NT2/D1 (cell line): Measurements from ENCODE around the gene POT1.

Source experiments
- DNase-seq: peaks from one replicate; pipeline ENCODE4 v3.0.0-alpha.2; 2011; ENCODE audit warnings: low read depth, low spot score
- H3K27me3 ChIP-seq: 2 replicates; pipeline ENCODE4 v1.6.0; 2011; ENCODE audit warnings: mild to moderate bottlenecking; ENCODE audit not compliant: insufficient read length, insufficient read depth
- H3K36me3 ChIP-seq: 2 replicates; pipeline ENCODE4 v1.6.1; 2011; ENCODE audit warnings: mild to moderate bottlenecking, low read length, mixed read lengths; ENCODE audit not compliant: insufficient read depth, insufficient read length
- H3K4me1 ChIP-seq: 2 replicates; pipeline ENCODE4 v1.5.1; 2011; ENCODE audit not compliant: insufficient read depth, insufficient read length
- H3K4me3 ChIP-seq: 2 replicates; pipeline ENCODE4 v1.5.1; 2011; ENCODE audit warnings: low read depth; ENCODE audit not compliant: insufficient read length
- H3K9ac ChIP-seq: 2 replicates; pipeline ENCODE4 v1.6.0; 2011; ENCODE audit warnings: low read depth; ENCODE audit not compliant: insufficient read length
- H3K9me3 ChIP-seq: 2 replicates; pipeline ENCODE4 v1.5.1; 2011; ENCODE audit warnings: mild to moderate bottlenecking, low read length; ENCODE audit not compliant: insufficient read depth
- SUZ12 ChIP-seq: IDR thresholded peaks from 2 replicates; pipeline ENCODE4 v1.6.1; 2011; ENCODE audit not compliant: insufficient read length, insufficient read depth; ENCODE audit errors: extremely low read depth
- YY1 ChIP-seq: IDR thresholded peaks from 2 replicates; pipeline ENCODE4 v1.6.1; 2011; ENCODE audit not compliant: insufficient read length, insufficient read depth
- ZNF274 ChIP-seq: IDR thresholded peaks from 2 replicates; pipeline ENCODE4 v1.6.1; 2011; ENCODE audit warnings: mild to moderate bottlenecking, low read depth, low read length

The POT1 gene

DNA sequence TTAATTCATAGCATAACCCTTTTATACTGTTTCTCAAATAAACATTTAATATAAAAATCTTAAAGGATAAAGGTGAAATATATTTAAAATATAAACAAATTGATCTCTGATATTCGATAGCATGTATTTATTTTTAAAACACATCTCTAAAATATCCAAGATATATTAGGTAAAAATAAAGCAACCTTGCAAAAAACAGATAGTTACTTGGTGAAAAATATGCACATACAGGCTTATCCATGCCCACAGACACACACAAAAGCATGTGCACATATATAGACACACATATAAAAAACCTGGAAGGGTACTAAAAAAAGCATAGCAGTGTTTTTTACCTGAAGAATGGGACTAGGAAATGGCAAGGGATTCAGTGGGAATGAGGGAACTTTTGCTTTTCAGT is 19.8 kb downstream of the POT1 start:
- DNase-seq: no peak
- H3K4me1 ChIP-seq: no peaks in the 10 kb centered on the region
- peaks cover 3% of the 10 kb centered on the region for H3K36me3 ChIP-seq
- no peak overlapping the region for H3K9ac ChIP-seq
- H3K4me3 ChIP-seq: no peak overlapping the region
- no peak for TF ChIP-seq SUZ12
- no peak for TF ChIP-seq ZNF274
- TF ChIP-seq YY1: no peak
- no peaks in the 10 kb centered on the region for H3K27me3 ChIP-seq
- H3K9me3 ChIP-seq: no peaks in the 10 kb centered on the region

DNA sequence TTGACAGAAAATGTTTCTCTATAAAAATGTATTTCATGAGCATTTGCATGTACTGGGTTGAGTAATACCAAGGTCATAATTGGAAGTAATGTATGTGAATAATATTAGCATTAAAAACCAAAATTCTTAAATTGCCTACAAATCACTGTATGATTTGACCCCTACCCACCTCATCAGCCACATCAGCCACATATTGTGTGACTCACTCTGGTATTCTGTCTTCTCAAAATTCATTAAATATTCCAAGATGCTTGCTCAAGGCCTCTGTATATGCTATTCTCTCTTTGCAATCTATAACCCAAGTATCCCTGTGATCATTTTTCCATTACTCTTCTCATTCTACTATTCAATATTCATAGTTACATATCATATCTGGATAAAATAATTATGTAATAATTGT is 21.4 kb downstream of the POT1 start:
- DNase-seq: no peak
- no peak overlapping the region for H3K4me3 ChIP-seq
- no peaks in the 10 kb centered on the region for H3K36me3 ChIP-seq
- no peaks in the 10 kb centered on the region for H3K27me3 ChIP-seq
- H3K4me1 ChIP-seq: no peaks in the 10 kb centered on the region
- no peaks in the 10 kb centered on the region for H3K9me3 ChIP-seq
- no peak for TF ChIP-seq SUZ12
- TF ChIP-seq YY1: no peak
- no peak for TF ChIP-seq ZNF274
- H3K9ac ChIP-seq: no peak overlapping the region

DNA sequence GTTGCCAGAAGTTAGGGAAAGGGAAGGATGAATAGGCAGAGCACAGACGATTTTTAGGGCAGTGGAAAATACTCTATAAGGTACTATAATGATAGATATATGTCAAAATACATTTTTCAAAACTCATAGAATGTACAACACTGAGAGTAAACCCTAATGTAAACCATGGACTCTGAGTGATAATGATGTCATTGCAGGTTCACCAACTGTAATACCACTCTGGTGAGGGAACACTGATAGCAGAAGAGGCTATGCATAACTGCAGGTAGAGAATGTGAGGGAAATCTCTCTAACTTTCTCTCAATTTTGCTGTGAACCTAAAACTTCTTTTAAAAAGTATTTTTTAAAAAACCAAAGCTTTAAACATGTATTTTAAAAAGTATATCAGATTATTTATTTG is 22.1 kb downstream of the POT1 start:
- H3K27me3 ChIP-seq: no peaks in the 10 kb centered on the region
- no peak overlapping the region for H3K9ac ChIP-seq
- H3K36me3 ChIP-seq: no peaks in the 10 kb centered on the region
- no peaks in the 10 kb centered on the region for H3K4me1 ChIP-seq
- no peak overlapping the region for H3K4me3 ChIP-seq
- TF ChIP-seq SUZ12: no peak
- no peak for TF ChIP-seq ZNF274
- no peak for TF ChIP-seq YY1
- no peak for DNase-seq
- H3K9me3 ChIP-seq: no peaks in the 10 kb centered on the region

DNA sequence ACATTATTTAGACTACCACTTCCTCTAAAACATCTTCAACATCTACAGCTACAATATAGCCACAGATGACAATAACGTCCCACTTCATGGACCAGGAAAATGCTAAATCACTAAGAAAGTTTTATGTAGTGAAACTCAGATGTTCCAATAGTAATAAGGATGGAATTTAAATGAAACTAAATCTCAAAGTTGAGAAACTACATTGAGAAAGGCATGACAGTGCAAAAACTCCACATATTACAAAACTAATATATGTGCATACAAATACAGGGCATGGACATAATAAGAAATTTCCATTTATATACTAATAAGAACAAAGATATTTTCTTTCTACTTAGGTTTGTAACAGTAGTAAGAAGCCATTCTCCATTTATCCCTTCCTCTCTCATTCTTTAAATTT is 31.1 kb downstream of the POT1 start:
- Histone ChIP-seq H3K9me3 (0 out of 2 replicates have a peak, but pooled peaks cover 8% of the 10 kb centered on the region), H3K36me3 (no peaks in the 10 kb centered on the region), H3K4me1 (no peaks in the 10 kb centered on the region), H3K27me3 (no peaks in the 10 kb centered on the region), H3K9ac (no peak overlapping the region), H3K4me3 (no peak overlapping the region)
- TF ChIP-seq YY1 (no peak), ZNF274 (no peak), SUZ12 (no peak)
- DNase-seq: no peak

DNA sequence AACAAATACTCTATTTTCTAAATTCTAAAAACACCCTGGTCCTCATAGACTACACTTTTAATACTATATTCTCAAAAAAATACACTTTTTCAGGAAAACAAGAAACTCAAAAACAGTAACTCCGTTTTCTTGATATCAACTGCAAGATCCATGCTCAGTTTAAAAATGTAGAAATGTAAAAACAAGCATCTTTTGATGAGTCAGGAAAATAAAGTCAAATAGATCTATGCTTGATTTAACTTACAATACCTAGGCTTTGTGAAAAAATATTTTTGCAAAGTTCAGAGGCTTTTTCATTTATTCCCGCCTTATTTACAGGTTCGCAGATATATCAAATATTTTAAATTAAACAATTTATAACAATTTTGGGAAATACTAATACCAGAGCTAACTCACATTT is 33.6 kb downstream of the POT1 start:
- 0 out of 2 replicates have a peak, but pooled peaks cover 7% of the 10 kb centered on the region for H3K9me3 ChIP-seq
- TF ChIP-seq SUZ12: no peak
- no peak for TF ChIP-seq YY1
- no peak for TF ChIP-seq ZNF274
- H3K9ac ChIP-seq: no peak overlapping the region
- DNase-seq: no peak
- no peaks in the 10 kb centered on the region for H3K4me1 ChIP-seq
- H3K27me3 ChIP-seq: no peaks in the 10 kb centered on the region
- H3K36me3 ChIP-seq: peaks cover 8% of the 10 kb centered on the region
- no peak overlapping the region for H3K4me3 ChIP-seq

DNA sequence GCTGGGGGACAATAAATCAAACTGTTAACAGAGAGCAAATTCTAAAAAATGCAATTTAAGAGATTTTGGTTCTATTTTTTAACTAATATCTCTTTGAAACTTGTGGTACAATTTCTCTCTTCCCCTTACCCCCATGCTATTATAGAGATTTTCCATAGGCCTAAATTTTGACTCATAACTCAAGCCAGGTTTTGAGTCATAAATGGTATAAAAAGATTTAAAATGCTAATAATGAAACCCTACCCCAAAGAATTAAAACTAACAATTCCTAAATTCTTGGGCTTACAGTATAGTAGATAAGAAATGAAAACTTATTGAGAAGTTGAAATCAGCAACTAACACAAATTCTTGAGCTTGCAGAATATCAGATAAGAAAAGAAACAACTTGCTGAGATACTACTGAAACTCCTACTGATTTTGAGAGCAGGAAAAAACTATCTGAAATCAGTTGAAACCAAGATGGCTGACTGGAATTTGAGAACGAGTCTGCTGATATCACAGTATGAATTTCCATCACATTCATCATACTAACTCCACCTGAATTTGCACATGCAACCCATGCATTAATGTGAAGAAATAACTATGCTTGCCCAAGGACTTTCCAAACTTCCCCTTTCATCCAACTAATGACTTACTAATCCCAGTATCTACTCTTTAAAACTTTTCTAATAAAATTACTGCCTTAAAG is 36.3 kb downstream of the POT1 start:
- DNase-seq: no peak
- H3K4me3 ChIP-seq: no peak overlapping the region
- H3K9ac ChIP-seq: no peak overlapping the region
- no peaks in the 10 kb centered on the region for H3K4me1 ChIP-seq
- H3K36me3 ChIP-seq: peaks cover 13% of the 10 kb centered on the region
- no peaks in the 10 kb centered on the region for H3K9me3 ChIP-seq
- TF ChIP-seq ZNF274 (no peak), SUZ12 (no peak), YY1 (no peak)
- no peaks in the 10 kb centered on the region for H3K27me3 ChIP-seq

DNA sequence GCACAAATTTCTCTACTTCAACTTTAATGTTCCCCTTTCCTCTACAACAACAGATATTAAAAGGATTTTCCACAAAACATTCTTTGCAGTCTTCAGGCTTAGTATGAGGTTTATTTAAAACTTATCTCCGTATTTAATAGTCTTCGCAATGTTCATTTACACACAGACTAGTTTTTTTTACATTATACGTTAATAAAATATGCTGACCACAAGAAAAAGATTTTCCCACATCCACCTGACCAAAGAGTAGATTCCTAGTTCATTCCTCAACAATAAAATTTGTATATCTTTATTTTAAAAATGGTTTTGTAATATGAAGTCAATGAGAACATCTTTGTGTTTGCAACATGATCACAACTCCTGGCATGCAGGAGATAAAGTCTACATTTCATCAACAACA is 42.4 kb downstream of the POT1 start:
- Histone ChIP-seq H3K27me3 (no peaks in the 10 kb centered on the region), H3K36me3 (peaks cover 14% of the 10 kb centered on the region), H3K9ac (no peak overlapping the region), H3K9me3 (no peaks in the 10 kb centered on the region), H3K4me3 (no peak overlapping the region), H3K4me1 (no peaks in the 10 kb centered on the region)
- TF ChIP-seq SUZ12 (no peak), YY1 (no peak), ZNF274 (no peak)
- no peak for DNase-seq

DNA sequence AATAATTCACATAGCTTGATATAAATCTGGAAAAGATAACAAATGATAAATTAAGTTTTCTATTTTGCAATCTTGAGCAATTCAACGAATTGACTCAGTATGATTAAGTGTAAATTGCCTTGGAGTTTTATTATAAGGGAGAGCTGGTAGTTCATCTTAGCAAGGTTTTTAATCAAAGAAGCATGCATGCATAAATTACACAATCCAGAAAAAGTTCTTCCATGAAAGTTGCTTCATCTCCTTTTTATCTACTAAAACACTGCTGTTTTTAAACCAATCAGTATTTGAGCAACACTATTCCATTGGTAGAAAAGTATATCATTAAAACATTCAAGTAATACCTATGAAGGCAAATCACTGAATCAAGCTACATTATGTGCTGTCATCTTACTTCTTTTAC is 47.6 kb downstream of the POT1 start:
- Histone ChIP-seq H3K9me3 (no peaks in the 10 kb centered on the region), H3K4me1 (no peaks in the 10 kb centered on the region), H3K9ac (no peak overlapping the region), H3K27me3 (no peaks in the 10 kb centered on the region), H3K36me3 (no peaks in the 10 kb centered on the region), H3K4me3 (no peak overlapping the region)
- TF ChIP-seq SUZ12: no peak
- TF ChIP-seq YY1: no peak
- no peak for TF ChIP-seq ZNF274
- DNase-seq: no peak
